ENCODE measurements around the gene MEGF11.

MEGF11 gene

DNA sequence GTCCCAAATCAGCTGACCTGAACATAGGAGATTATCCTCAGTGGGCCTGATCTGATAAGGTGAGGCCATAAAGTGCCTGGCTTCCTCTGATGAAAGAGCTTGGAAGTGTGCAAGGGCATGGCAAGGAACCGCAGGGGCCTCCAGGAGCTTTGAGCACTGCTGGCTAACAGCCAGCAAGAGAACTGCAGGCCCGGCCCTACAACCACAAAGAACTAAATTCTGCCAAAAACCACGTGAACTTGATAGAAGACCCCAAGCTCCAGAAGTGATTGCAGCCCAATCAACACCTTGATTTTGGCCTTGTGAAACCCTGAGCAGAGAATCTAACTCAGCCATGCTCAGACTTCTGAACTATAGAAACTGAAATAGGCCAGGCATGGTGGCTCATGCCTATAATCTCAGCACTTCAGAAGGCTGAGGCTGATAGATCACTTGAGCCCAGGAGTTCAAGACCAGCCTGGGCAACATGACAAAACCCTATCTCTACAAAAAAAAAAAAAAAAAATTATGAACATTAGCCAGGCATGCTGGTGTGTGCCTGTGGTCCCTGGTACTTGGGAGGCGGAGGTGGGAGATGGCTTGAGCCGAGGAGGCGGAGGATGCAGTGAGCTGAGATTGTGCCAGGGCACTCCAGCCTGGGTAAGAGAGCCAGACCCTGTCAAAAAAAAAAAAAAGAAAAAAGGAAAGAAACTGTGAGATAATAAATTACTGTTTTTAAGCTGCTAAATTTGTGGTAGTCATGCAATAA, 32.2 kb upstream of the MEGF11 start (continued):
- TF ChIP-seq, protein P1, sequence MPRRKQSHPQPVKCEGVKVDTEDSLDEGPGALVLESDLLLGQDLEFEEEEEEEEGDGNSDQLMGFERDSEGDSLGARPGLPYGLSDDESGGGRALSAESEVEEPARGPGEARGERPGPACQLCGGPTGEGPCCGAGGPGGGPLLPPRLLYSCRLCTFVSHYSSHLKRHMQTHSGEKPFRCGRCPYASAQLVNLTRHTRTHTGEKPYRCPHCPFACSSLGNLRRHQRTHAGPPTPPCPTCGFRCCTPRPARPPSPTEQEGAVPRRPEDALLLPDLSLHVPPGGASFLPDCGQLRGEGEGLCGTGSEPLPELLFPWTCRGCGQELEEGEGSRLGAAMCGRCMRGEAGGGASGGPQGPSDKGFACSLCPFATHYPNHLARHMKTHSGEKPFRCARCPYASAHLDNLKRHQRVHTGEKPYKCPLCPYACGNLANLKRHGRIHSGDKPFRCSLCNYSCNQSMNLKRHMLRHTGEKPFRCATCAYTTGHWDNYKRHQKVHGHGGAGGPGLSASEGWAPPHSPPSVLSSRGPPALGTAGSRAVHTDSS (tag by site-specific recombination; IDR thresholded peaks at IDR 0.05), result no peak
- TF ChIP-seq, protein P2, sequence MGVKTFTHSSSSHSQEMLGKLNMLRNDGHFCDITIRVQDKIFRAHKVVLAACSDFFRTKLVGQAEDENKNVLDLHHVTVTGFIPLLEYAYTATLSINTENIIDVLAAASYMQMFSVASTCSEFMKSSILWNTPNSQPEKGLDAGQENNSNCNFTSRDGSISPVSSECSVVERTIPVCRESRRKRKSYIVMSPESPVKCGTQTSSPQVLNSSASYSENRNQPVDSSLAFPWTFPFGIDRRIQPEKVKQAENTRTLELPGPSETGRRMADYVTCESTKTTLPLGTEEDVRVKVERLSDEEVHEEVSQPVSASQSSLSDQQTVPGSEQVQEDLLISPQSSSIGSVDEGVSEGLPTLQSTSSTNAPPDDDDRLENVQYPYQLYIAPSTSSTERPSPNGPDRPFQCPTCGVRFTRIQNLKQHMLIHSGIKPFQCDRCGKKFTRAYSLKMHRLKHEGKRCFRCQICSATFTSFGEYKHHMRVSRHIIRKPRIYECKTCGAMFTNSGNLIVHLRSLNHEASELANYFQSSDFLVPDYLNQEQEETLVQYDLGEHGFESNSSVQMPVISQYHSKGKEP (tag by site-specific recombination; IDR thresholded peaks at IDR 0.05), result 0 out of 2 replicates have a peak, but pooled peaks have one; percentile 47
- peak; percentile 54; the same call in 1 of the 2 replicates for TF ChIP-seq ZNF660 (tag by site-specific recombination; IDR thresholded peaks at IDR 0.05)
- TF ChIP-seq ZNF202 (tag by site-specific recombination; IDR thresholded peaks at IDR 0.05; ENCODE audit: borderline replicate concordance), result no peak
- TF ChIP-seq ZNF2 (tag by site-specific recombination; IDR thresholded peaks at IDR 0.05), result no peak
- TF ChIP-seq, protein P3, sequence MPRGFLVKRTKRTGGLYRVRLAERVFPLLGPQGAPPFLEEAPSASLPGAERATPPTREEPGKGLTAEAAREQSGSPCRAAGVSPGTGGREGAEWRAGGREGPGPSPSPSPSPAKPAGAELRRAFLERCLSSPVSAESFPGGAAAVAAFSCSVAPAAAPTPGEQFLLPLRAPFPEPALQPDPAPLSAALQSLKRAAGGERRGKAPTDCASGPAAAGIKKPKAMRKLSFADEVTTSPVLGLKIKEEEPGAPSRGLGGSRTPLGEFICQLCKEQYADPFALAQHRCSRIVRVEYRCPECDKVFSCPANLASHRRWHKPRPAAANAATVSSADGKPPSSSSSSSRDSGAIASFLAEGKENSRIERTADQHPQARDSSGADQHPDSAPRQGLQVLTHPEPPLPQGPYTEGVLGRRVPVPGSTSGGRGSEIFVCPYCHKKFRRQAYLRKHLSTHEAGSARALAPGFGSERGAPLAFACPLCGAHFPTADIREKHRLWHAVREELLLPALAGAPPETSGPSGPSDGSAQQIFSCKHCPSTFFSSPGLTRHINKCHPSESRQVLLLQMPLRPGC (tag by site-specific recombination; IDR thresholded peaks at IDR 0.05), result no peak
- TF ChIP-seq ZNF221 (tag by site-specific recombination; IDR thresholded peaks at IDR 0.05; ENCODE audit: borderline replicate concordance), result no peak
- TF ChIP-seq ZNF792 (tag by site-specific recombination; IDR thresholded peaks at IDR 0.05), result no peak
- no peak for TF ChIP-seq SP7 (tag by site-specific recombination; IDR thresholded peaks at IDR 0.05)
- TF ChIP-seq, protein P4, sequence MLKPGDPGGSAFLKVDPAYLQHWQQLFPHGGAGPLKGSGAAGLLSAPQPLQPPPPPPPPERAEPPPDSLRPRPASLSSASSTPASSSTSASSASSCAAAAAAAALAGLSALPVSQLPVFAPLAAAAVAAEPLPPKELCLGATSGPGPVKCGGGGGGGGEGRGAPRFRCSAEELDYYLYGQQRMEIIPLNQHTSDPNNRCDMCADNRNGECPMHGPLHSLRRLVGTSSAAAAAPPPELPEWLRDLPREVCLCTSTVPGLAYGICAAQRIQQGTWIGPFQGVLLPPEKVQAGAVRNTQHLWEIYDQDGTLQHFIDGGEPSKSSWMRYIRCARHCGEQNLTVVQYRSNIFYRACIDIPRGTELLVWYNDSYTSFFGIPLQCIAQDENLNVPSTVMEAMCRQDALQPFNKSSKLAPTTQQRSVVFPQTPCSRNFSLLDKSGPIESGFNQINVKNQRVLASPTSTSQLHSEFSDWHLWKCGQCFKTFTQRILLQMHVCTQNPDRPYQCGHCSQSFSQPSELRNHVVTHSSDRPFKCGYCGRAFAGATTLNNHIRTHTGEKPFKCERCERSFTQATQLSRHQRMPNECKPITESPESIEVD (tag by site-specific recombination; IDR thresholded peaks at IDR 0.05), result 0 out of 2 replicates have a peak, but pooled peaks have one; percentile 15
- TF ChIP-seq, protein P5, sequence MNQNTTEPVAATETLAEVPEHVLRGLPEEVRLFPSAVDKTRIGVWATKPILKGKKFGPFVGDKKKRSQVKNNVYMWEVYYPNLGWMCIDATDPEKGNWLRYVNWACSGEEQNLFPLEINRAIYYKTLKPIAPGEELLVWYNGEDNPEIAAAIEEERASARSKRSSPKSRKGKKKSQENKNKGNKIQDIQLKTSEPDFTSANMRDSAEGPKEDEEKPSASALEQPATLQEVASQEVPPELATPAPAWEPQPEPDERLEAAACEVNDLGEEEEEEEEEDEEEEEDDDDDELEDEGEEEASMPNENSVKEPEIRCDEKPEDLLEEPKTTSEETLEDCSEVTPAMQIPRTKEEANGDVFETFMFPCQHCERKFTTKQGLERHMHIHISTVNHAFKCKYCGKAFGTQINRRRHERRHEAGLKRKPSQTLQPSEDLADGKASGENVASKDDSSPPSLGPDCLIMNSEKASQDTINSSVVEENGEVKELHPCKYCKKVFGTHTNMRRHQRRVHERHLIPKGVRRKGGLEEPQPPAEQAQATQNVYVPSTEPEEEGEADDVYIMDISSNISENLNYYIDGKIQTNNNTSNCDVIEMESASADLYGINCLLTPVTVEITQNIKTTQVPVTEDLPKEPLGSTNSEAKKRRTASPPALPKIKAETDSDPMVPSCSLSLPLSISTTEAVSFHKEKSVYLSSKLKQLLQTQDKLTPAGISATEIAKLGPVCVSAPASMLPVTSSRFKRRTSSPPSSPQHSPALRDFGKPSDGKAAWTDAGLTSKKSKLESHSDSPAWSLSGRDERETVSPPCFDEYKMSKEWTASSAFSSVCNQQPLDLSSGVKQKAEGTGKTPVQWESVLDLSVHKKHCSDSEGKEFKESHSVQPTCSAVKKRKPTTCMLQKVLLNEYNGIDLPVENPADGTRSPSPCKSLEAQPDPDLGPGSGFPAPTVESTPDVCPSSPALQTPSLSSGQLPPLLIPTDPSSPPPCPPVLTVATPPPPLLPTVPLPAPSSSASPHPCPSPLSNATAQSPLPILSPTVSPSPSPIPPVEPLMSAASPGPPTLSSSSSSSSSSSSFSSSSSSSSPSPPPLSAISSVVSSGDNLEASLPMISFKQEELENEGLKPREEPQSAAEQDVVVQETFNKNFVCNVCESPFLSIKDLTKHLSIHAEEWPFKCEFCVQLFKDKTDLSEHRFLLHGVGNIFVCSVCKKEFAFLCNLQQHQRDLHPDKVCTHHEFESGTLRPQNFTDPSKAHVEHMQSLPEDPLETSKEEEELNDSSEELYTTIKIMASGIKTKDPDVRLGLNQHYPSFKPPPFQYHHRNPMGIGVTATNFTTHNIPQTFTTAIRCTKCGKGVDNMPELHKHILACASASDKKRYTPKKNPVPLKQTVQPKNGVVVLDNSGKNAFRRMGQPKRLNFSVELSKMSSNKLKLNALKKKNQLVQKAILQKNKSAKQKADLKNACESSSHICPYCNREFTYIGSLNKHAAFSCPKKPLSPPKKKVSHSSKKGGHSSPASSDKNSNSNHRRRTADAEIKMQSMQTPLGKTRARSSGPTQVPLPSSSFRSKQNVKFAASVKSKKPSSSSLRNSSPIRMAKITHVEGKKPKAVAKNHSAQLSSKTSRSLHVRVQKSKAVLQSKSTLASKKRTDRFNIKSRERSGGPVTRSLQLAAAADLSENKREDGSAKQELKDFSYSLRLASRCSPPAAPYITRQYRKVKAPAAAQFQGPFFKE (tag by site-specific recombination; IDR thresholded peaks at IDR 0.05; ENCODE audit: borderline replicate concordance), result no peak
- TF ChIP-seq, protein P6, sequence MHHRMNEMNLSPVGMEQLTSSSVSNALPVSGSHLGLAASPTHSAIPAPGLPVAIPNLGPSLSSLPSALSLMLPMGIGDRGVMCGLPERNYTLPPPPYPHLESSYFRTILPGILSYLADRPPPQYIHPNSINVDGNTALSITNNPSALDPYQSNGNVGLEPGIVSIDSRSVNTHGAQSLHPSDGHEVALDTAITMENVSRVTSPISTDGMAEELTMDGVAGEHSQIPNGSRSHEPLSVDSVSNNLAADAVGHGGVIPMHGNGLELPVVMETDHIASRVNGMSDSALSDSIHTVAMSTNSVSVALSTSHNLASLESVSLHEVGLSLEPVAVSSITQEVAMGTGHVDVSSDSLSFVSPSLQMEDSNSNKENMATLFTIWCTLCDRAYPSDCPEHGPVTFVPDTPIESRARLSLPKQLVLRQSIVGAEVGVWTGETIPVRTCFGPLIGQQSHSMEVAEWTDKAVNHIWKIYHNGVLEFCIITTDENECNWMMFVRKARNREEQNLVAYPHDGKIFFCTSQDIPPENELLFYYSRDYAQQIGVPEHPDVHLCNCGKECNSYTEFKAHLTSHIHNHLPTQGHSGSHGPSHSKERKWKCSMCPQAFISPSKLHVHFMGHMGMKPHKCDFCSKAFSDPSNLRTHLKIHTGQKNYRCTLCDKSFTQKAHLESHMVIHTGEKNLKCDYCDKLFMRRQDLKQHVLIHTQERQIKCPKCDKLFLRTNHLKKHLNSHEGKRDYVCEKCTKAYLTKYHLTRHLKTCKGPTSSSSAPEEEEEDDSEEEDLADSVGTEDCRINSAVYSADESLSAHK (tag by site-specific recombination; IDR thresholded peaks at IDR 0.05), result no peak
- no peak for TF ChIP-seq ZNF777 (tag by site-specific recombination; IDR thresholded peaks at IDR 0.05; ENCODE audit: borderline replicate concordance)
- 0 out of 2 replicates have a peak, but pooled peaks have one; percentile 8 for TF ChIP-seq ZNF184 (tag by site-specific recombination; IDR thresholded peaks at IDR 0.05)
- TF ChIP-seq EGR2 (tag by site-specific recombination; IDR thresholded peaks at IDR 0.05; ENCODE audit: low read depth), result peak; percentile 33; the same call in 1 of the 2 replicates
- no peak for TF ChIP-seq ZNF843 (tag by site-specific recombination; IDR thresholded peaks at IDR 0.05)
- TF ChIP-seq ZNF121 (tag by site-specific recombination; IDR thresholded peaks at IDR 0.05), result no peak
- no peak for TF ChIP-seq ZNF629 (tag by site-specific recombination; IDR thresholded peaks at IDR 0.05)
- 0 out of 2 replicates have a peak, but pooled peaks have one; percentile 42 for TF ChIP-seq ZNF561 (tag by site-specific recombination; IDR thresholded peaks at IDR 0.05; ENCODE audit: borderline replicate concordance)
- no peak for TF ChIP-seq SP2 (tag by site-specific recombination; IDR thresholded peaks at IDR 0.05)
- TF ChIP-seq OVOL3 (tag by site-specific recombination; IDR thresholded peaks at IDR 0.05), result no peak
- 0 out of 2 replicates have a peak, but pooled peaks have one; percentile 17 for TF ChIP-seq ZNF10 (tag by site-specific recombination; IDR thresholded peaks at IDR 0.05)
- TF ChIP-seq HOXC10 (CRISPR knock-in tag; IDR thresholded peaks at IDR 0.05), result no peak
- TF ChIP-seq GLIS2 (tag by site-specific recombination; IDR thresholded peaks at IDR 0.05), result no peak
- no peak for TF ChIP-seq ZNF404 (tag by site-specific recombination; IDR thresholded peaks at IDR 0.05)
